Activated naive CD8-positive, alpha-beta T cell treated with anti-CD3 and anti-CD28 coated beads for 36 hours (primary cell): ENCODE data around the gene OR6B1. TPM values are rescaled to one million over a fixed set of nuclear protein-coding genes. Genes with fewer than 3 reads are reported as not detected.

ENCODE experiments used
- DNase-seq: peaks from one replicate; pipeline ENCODE4 v3.0.0; 2021
- H3K27ac Mint-ChIP-seq: one replicate; pipeline ENCODE4 v1.8.0; 2022; ENCODE audit warnings: mild to moderate bottlenecking, moderate library complexity, mixed read lengths
- H3K27me3 Mint-ChIP-seq: one replicate; pipeline ENCODE4 v1.8.0; 2022; ENCODE audit warnings: mild to moderate bottlenecking, mixed read lengths
- H3K36me3 Mint-ChIP-seq: one replicate; pipeline ENCODE4 v1.8.0; 2021; ENCODE audit warnings: mild to moderate bottlenecking, mixed read lengths
- H3K4me1 Mint-ChIP-seq: one replicate; pipeline ENCODE4 v1.8.0; 2021; ENCODE audit warnings: mixed read lengths
- H3K4me3 Mint-ChIP-seq: one replicate; pipeline ENCODE4 v1.8.0; 2022; ENCODE audit warnings: mild to moderate bottlenecking, moderate library complexity, mixed read lengths
- H3K9me3 Mint-ChIP-seq: one replicate; pipeline ENCODE4 v1.8.0; 2022; ENCODE audit warnings: mixed read lengths
- total RNA-seq, 2 experiments: library from RNA; stranded (reverse); gene quantifications; one replicate each; pipeline ENCODE4 v1.2.3, GENCODE V29; 2021

OR6B1 gene
- total RNA-seq, 2 experiments from 2014 or later: not detected

GRCh38 chr7:144020340-144020739 is 20.2 kb downstream of the OR6B1 start:
- H3K4me3 Mint-ChIP-seq: no peak overlapping the region
- H3K36me3 Mint-ChIP-seq: no peaks in the 10 kb centered on the region
- no peak overlapping the region for H3K27ac Mint-ChIP-seq
- H3K27me3 Mint-ChIP-seq: peaks cover 6% of the 10 kb centered on the region
- H3K4me1 Mint-ChIP-seq: peaks cover 2% of the 10 kb centered on the region
- no peaks in the 10 kb centered on the region for H3K9me3 Mint-ChIP-seq
- DNase-seq: no peak

GRCh38 chr7:144022169-144022568 is 22.0 kb downstream of the OR6B1 start:
- no peak for DNase-seq
- Mint-ChIP-seq H3K36me3 (no peaks in the 10 kb centered on the region), H3K4me3 (no peak overlapping the region), H3K27me3 (peaks cover 3% of the 10 kb centered on the region), H3K27ac (no peak overlapping the region), H3K9me3 (no peaks in the 10 kb centered on the region), H3K4me1 (peaks cover 2% of the 10 kb centered on the region)

GRCh38 chr7:144023171-144023827 is 23.2 kb downstream of the OR6B1 start:
- no peak for DNase-seq
- Mint-ChIP-seq H3K36me3 (no peaks in the 10 kb centered on the region), H3K27me3 (no peaks in the 10 kb centered on the region), H3K27ac (no peak overlapping the region), H3K4me3 (no peak overlapping the region), H3K9me3 (no peaks in the 10 kb centered on the region), H3K4me1 (peaks cover 8% of the 10 kb centered on the region)

GRCh38 chr7:144024213-144024612 is 24.1 kb downstream of the OR6B1 start:
- H3K4me1 Mint-ChIP-seq: peaks cover 8% of the 10 kb centered on the region
- no peaks in the 10 kb centered on the region for H3K9me3 Mint-ChIP-seq
- H3K27me3 Mint-ChIP-seq: no peaks in the 10 kb centered on the region
- no peak overlapping the region for H3K27ac Mint-ChIP-seq
- no peak for DNase-seq
- H3K36me3 Mint-ChIP-seq: no peaks in the 10 kb centered on the region
- H3K4me3 Mint-ChIP-seq: no peak overlapping the region

- no peak for DNase-seq
- H3K27ac Mint-ChIP-seq: no peak overlapping the region
- H3K4me1 Mint-ChIP-seq: peaks cover 6% of the 10 kb centered on the region
- no peaks in the 10 kb centered on the region for H3K27me3 Mint-ChIP-seq
- H3K4me3 Mint-ChIP-seq: no peak overlapping the region
- H3K36me3 Mint-ChIP-seq: no peaks in the 10 kb centered on the region
- H3K9me3 Mint-ChIP-seq: no peaks in the 10 kb centered on the region
Measured at GRCh38 chr7:144026203-144026883, 26.2 kb downstream of the OR6B1 start.

- Mint-ChIP-seq H3K36me3 (no peaks in the 10 kb centered on the region), H3K27ac (no peak overlapping the region), H3K27me3 (no peaks in the 10 kb centered on the region), H3K4me3 (no peak overlapping the region), H3K9me3 (no peaks in the 10 kb centered on the region), H3K4me1 (peaks cover 6% of the 10 kb centered on the region)
- no peak for DNase-seq
Measured at GRCh38 chr7:144027070-144027469, 26.9 kb downstream of the OR6B1 start.

- Mint-ChIP-seq H3K27ac (no peak overlapping the region), H3K4me3 (no peak overlapping the region), H3K4me1 (peaks cover 6% of the 10 kb centered on the region), H3K36me3 (no peaks in the 10 kb centered on the region), H3K9me3 (no peaks in the 10 kb centered on the region), H3K27me3 (peaks cover 5% of the 10 kb centered on the region)
- DNase-seq: no peak
Measured at GRCh38 chr7:144027974-144028373, 27.9 kb downstream of the OR6B1 start.

- no peaks in the 10 kb centered on the region for H3K9me3 Mint-ChIP-seq
- H3K4me1 Mint-ChIP-seq: peaks cover 6% of the 10 kb centered on the region
- no peak overlapping the region for H3K27ac Mint-ChIP-seq
- H3K36me3 Mint-ChIP-seq: no peaks in the 10 kb centered on the region
- no peak for DNase-seq
- H3K27me3 Mint-ChIP-seq: peaks cover 7% of the 10 kb centered on the region
- H3K4me3 Mint-ChIP-seq: no peak overlapping the region
Measured at GRCh38 chr7:144028547-144028946, 28.4 kb downstream of the OR6B1 start.

GRCh38 chr7:144032516-144032915 is 32.4 kb downstream of the OR6B1 start:
- Mint-ChIP-seq H3K27ac (no peak overlapping the region), H3K27me3 (peaks cover 11% of the 10 kb centered on the region), H3K4me3 (no peak overlapping the region), H3K36me3 (no peaks in the 10 kb centered on the region), H3K4me1 (peaks cover 5% of the 10 kb centered on the region), H3K9me3 (no peaks in the 10 kb centered on the region)
- no peak for DNase-seq

- Mint-ChIP-seq H3K9me3 (no peaks in the 10 kb centered on the region), H3K27ac (no peak overlapping the region), H3K36me3 (no peaks in the 10 kb centered on the region), H3K4me3 (no peak overlapping the region), H3K4me1 (no peaks in the 10 kb centered on the region), H3K27me3 (peaks cover 11% of the 10 kb centered on the region)
- no peak for DNase-seq
Measured at GRCh38 chr7:144032985-144033709, 33.0 kb downstream of the OR6B1 start.

- H3K9me3 Mint-ChIP-seq: no peaks in the 10 kb centered on the region
Measured at GRCh38 chr7:144035385-144035784, 35.3 kb downstream of the OR6B1 start.

GRCh38 chr7:144036302-144036885 is 36.3 kb downstream of the OR6B1 start:
- DNase-seq: no peak
- Mint-ChIP-seq H3K4me3 (no peak overlapping the region), H3K9me3 (no peaks in the 10 kb centered on the region), H3K27ac (no peak overlapping the region), H3K4me1 (no peaks in the 10 kb centered on the region), H3K27me3 (peaks cover 11% of the 10 kb centered on the region), H3K36me3 (no peaks in the 10 kb centered on the region)

More at GRCh38 chr7:144035385-144035784, 35.3 kb downstream of the OR6B1 start:
- no peak overlapping the region for H3K27ac Mint-ChIP-seq
- DNase-seq: no peak
- no peaks in the 10 kb centered on the region for H3K36me3 Mint-ChIP-seq
- H3K4me3 Mint-ChIP-seq: no peak overlapping the region
- H3K4me1 Mint-ChIP-seq: no peaks in the 10 kb centered on the region
- H3K27me3 Mint-ChIP-seq: peaks cover 11% of the 10 kb centered on the region

GRCh38 chr7:144037414-144038035 is 37.4 kb downstream of the OR6B1 start:
- Mint-ChIP-seq H3K4me1 (no peaks in the 10 kb centered on the region), H3K27me3 (peaks cover 11% of the 10 kb centered on the region), H3K9me3 (no peaks in the 10 kb centered on the region), H3K4me3 (no peak overlapping the region), H3K27ac (no peak overlapping the region), H3K36me3 (no peaks in the 10 kb centered on the region)
- no peak for DNase-seq

- H3K27me3 Mint-ChIP-seq: peaks cover 4% of the 10 kb centered on the region
- H3K27ac Mint-ChIP-seq: no peak overlapping the region
- H3K36me3 Mint-ChIP-seq: no peaks in the 10 kb centered on the region
- H3K4me3 Mint-ChIP-seq: no peak overlapping the region
- no peaks in the 10 kb centered on the region for H3K9me3 Mint-ChIP-seq
- no peak for DNase-seq
- H3K4me1 Mint-ChIP-seq: no peaks in the 10 kb centered on the region
Measured at GRCh38 chr7:144038887-144039286, 38.8 kb downstream of the OR6B1 start.

- Mint-ChIP-seq H3K9me3 (no peaks in the 10 kb centered on the region), H3K27me3 (peaks cover 12% of the 10 kb centered on the region), H3K36me3 (no peaks in the 10 kb centered on the region), H3K4me3 (no peak within 1 kb of the TSS), H3K4me1 (no peaks in the 10 kb centered on the region), H3K27ac (no peak within 1 kb of the TSS)
- DNase-seq: no peak
Measured at GRCh38 chr7:144048648-144049047, 48.5 kb downstream of the OR6B1 start, which contains the start of gene OR2A5. Gene OR2A5, plus strand, starts transcription at chr7:144048948. Its CDS starts 1,454 bp downstream, at chr7:144050402.
